Ascending aorta (tissue), 2 donors: ENCODE data around the gene CDKN2A. TPM values are rescaled to one million over a fixed set of nuclear protein-coding genes. Genes with fewer than 3 reads are reported as not detected.

Experiments used
- DNase-seq, 2 donors: peaks; one replicate each; pipeline ENCODE4 v3.0.0-alpha.2; 2019; ENCODE audit warnings: low spot score in 2 of 2
- H3K27ac ChIP-seq, 2 donors: fragments of 200-600 bp; sonication (generic); one replicate each; pipeline ENCODE4 v1.5.1; 2016 to 2017; ENCODE audit warnings: mild to moderate bottlenecking in 1 of 2
- H3K27me3 ChIP-seq: fragments of 200-600 bp; sonication (generic); one replicate; pipeline ENCODE4 v1.5.1; 2017
- H3K36me3 ChIP-seq, 2 donors: fragments of 200-600 bp; sonication (generic); one replicate each; pipeline ENCODE4 v1.5.1; 2016
- H3K4me1 ChIP-seq, 2 donors: fragments of 200-600 bp; sonication (generic); one replicate each; pipeline ENCODE4 v1.5.1; 2016 to 2017; ENCODE audit warnings: mild to moderate bottlenecking in 1 of 2
- H3K4me3 ChIP-seq, 2 donors: fragments of 200-600 bp; sonication (generic); one replicate each; pipeline ENCODE4 v1.5.1; 2016 to 2017; ENCODE audit warnings: mild to moderate bottlenecking in 1 of 2
- H3K9me3 ChIP-seq, 2 donors: fragments of 200-600 bp; sonication (generic); one replicate each; pipeline ENCODE4 v1.5.1; 2016
- CTCF ChIP-seq, 3 experiments: fragments of 200-600 bp in 2 of 3; fragments of 450-650 bp in 1 of 3; sonication (generic) in 2 of 3; IDR thresholded peaks; one replicate each; pipeline ENCODE4 v1.5.1; 2016 to 2019; ENCODE audit warnings: antibody characterized with exemption in 3 of 3, mild to moderate bottlenecking in 1 of 3, moderate library complexity in 1 of 3
- intact Hi-C: fragments of 100-400 bp; cut with DNase I; formaldehyde crosslinking; loops from one replicate; pipeline ENCODE4 v1.15.1; 2023
- total RNA-seq: library from RNA; depleted of rRNA; stranded (reverse); fragments of >200 nt; gene quantifications from one replicate; pipeline ENCODE4 v1.1.0, GENCODE V29; 2016

CDKN2A gene
- total RNA-seq, 1 donor from 2014 or later: 17.1 TPM

- Histone ChIP-seq H3K36me3 (no peaks in the 10 kb centered on the region), H3K4me3 (no peak overlapping the region), H3K27ac (no peak overlapping the region), H3K4me1 (peaks cover 4 to 5% of the 10 kb centered on the region in 2 donors), H3K27me3 (peaks cover 63% of the 10 kb centered on the region), H3K9me3 (peaks cover 0 to 6% of the 10 kb centered on the region in 2 donors)
- intact Hi-C loops: no loop called here
- no peak for DNase-seq
- TF ChIP-seq CTCF (IDR thresholded peaks at IDR 0.05): no peak
Observed at GRCh38 chr9:21967702-21968101, 26.5 kb downstream of the CDKN2A start.

DNA sequence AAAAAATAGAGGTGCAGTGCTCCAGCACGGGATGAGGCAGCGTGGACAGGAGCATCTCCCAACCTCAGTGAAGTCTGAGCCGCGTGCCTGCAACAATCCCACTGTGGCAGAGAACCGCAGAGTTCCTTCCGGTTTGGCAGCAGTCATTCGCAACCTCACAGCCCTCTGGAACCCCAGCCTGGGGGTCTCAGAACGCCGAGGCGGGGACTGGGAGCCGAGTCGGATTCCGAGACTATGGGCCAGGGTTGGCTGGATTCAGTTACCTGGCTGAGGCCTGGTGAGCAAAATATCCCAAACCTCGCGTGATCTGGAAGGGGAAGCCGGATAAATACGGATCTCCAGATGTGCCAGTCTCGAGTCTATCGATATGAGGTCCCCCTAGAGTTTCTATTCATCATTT lies 27.0 kb downstream of the CDKN2A start:
- Histone ChIP-seq H3K36me3 (no peaks in the 10 kb centered on the region), H3K4me1 (peaks cover 4 to 5% of the 10 kb centered on the region in 2 donors), H3K27me3 (peaks cover 60% of the 10 kb centered on the region), H3K4me3 (no peak overlapping the region), H3K9me3 (peaks cover 0 to 8% of the 10 kb centered on the region in 2 donors), H3K27ac (no peak overlapping the region)
- intact Hi-C loops: no loop called here
- TF ChIP-seq CTCF (IDR thresholded peaks at IDR 0.05): no peak
- DNase-seq: no peak

DNA sequence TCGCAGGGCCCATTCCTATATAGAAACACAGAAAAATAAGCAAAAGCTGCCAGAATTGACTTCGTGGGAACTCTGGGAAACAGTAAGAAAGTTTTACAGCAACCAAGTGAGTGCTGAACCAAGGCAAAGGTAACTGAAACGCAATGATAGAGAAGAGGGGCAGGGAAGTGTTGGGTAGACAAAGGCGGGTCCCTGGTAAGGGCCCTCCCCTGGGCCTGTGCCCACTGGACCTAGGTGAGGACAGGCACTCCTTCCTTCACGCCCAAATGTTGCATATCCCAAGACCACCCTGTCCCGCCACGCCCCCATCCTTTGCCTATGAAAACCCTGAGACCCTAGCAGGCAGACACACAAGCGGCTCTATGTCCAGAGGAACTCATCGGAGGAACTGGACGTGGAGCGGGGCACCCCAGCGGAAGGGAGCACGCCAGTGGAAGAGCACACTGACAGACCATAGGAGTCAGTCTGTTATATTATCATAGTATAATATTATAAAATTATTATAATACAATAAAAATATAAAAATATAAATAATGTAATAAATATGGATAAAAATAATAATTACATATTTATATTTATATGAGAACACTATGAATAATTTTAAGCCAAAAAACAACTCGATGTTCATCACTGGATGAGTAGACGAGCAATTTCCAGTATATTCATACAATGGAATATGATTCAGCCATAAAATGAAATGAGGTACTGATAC lies 27.9 kb downstream of the CDKN2A start:
- no peak for DNase-seq
- Histone ChIP-seq H3K27ac (no peak overlapping the region), H3K4me1 (peaks cover 4 to 5% of the 10 kb centered on the region in 2 donors), H3K4me3 (peak overlapping the region in 1 of 2 donors; percentile 50), H3K36me3 (no peaks in the 10 kb centered on the region), H3K27me3 (peaks cover 59% of the 10 kb centered on the region), H3K9me3 (peaks cover 0 to 9% of the 10 kb centered on the region in 2 donors)
- intact Hi-C loops: no loop called here
- no peak for TF ChIP-seq CTCF (IDR thresholded peaks at IDR 0.05)

DNA sequence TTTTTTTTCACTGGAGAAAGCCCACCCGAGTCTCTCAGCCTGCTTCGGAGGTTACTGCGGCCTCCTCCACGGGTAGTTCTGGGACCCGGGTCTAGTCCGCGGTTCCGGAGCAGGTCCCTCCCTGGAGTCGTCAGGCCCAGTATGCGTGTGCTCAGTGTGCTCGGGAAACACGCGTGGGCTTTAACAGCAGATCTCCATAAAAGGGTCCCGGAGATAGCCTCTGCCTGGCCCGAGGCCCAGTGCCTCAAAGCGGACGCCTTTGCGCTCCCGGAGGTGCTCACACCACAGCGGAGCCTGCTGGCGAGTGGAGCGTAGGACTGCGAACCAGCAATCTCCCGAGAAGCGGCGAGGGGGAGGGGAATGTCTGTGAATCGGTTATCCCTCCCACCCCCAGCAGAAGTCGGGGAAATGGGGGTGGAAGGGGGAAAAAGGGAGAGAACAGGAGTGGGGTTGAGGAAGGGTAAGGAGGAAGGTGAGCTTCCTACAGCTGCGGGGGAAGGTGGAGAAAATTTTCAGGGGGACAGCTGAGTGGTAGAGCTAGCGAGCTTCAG lies 28.7 kb downstream of the CDKN2A start:
- DNase-seq: no peak
- H3K27ac ChIP-seq: no peak overlapping the region
- peaks cover 4 to 5% of the 10 kb centered on the region in 2 donors for H3K4me1 ChIP-seq
- peak in 1 of 3 experiments; percentile 11 for TF ChIP-seq CTCF (IDR thresholded peaks at IDR 0.05)
- intact Hi-C loops: no loop called here
- H3K36me3 ChIP-seq: no peaks in the 10 kb centered on the region
- peaks cover 0 to 9% of the 10 kb centered on the region in 2 donors for H3K9me3 ChIP-seq
- H3K27me3 ChIP-seq: peaks cover 53% of the 10 kb centered on the region
- peak overlapping the region; percentile 14 to 50 for H3K4me3 ChIP-seq

GRCh38 chr9:21964925-21965385 lies 29.2 kb downstream of the CDKN2A start:
- Histone ChIP-seq H3K4me3 (peak overlapping the region; percentile 14 to 50), H3K9me3 (peaks cover 0 to 9% of the 10 kb centered on the region in 2 donors), H3K27ac (no peak overlapping the region), H3K4me1 (peaks cover 4 to 5% of the 10 kb centered on the region in 2 donors), H3K36me3 (no peaks in the 10 kb centered on the region), H3K27me3 (peaks cover 48% of the 10 kb centered on the region)
- TF ChIP-seq CTCF (IDR thresholded peaks at IDR 0.05): no peak
- intact Hi-C loops: no loop called here
- no peak for DNase-seq
